B cell (primary cell): ENCODE measurements around the gene FBLN2. TPM values are rescaled to one million over a fixed set of nuclear protein-coding genes. Genes with fewer than 3 reads are reported as not detected.

Experiments
- ATAC-seq: fragments of 200-7000 bp; cut with Tn5 transposase; one replicate; pipeline ENCODE4 v1.10.0; 2021; ENCODE audit warnings: low read depth, mild to moderate bottlenecking, moderate number of reproducible peaks, moderate library complexity
- CTCF ChIA-PET: fragments of 350-600 bp; sonication (Branson Sonifier 250); formaldehyde crosslinking; loops from one replicate; lab custom pipeline; 2021; ENCODE audit warnings: antibody characterized with exemption, inconsistent platforms; lab: Charles Lee
- POLR2A ChIA-PET: fragments of 350-600 bp; sonication (Branson Sonifier 250); formaldehyde crosslinking; loops from one replicate; lab custom pipeline; 2021; ENCODE audit warnings: antibody characterized with exemption; lab: Charles Lee
- DNase-seq: peaks from one replicate; pipeline ENCODE4 v3.0.0; 2013
- H2AFZ ChIP-seq: 2 replicates; pipeline ENCODE4 v1.6.1; 2012; ENCODE audit warnings: mild to moderate bottlenecking, low read depth, low read length; ENCODE audit not compliant: insufficient read depth, poor library complexity, severe bottlenecking
- H3K27ac ChIP-seq, 2 donors: 1 replicate in 1 of 2; 2 replicates in 1 of 2; pipeline ENCODE4 v1.5.1; 2012 to 2013; ENCODE audit warnings: low read length in 2 of 2, mild to moderate bottlenecking in 2 of 2, moderate library complexity in 1 of 2
- H3K27me3 ChIP-seq, 4 experiments: fragments of 200-600 bp in 1 of 4; sonication (generic) in 1 of 4; replicated peaks in 1 of 4; 1 replicate in 2 of 4; 2 replicates in 2 of 4; pipeline versions ENCODE4 v1.6.1 to v1.7.0; 2013 to 2016; ENCODE audit warnings: low read length in 3 of 4, mild to moderate bottlenecking in 2 of 4, mixed read lengths in 1 of 4, moderate library complexity in 1 of 4; ENCODE audit not compliant: insufficient read depth in 4 of 4, control insufficient read depth in 3 of 4; ENCODE audit errors: control extremely low read depth in 1 of 4
- H3K36me3 ChIP-seq, 2 experiments: replicated peaks in 1 of 2; 1 replicate in 1 of 2; 2 replicates in 1 of 2; pipeline versions ENCODE4 v1.6.1 to v1.7.1; 2013; ENCODE audit warnings: low read length in 1 of 2; ENCODE audit not compliant: insufficient read depth in 2 of 2, control insufficient read depth in 1 of 2; ENCODE audit errors: control extremely low read depth in 1 of 2, extremely low read depth in 1 of 2
- H3K4me1 ChIP-seq, 2 donors: fragments of 200-600 bp in 1 of 2; sonication (generic) in 1 of 2; 1 replicate in 1 of 2; 2 replicates in 1 of 2; pipeline versions ENCODE4 v1.5.1 to v1.6.1; 2013 to 2017; ENCODE audit warnings: low read length in 2 of 2; ENCODE audit not compliant: control insufficient read depth in 2 of 2, insufficient read depth in 2 of 2
- H3K4me2 ChIP-seq: replicated peaks from 2 replicates; pipeline ENCODE3; 2012; ENCODE audit warnings: mild to moderate bottlenecking, low read depth, low read length; ENCODE audit not compliant: poor library complexity, severe bottlenecking
- H3K4me3 ChIP-seq, 5 experiments: fragments of 200-600 bp in 1 of 5; sonication (generic) in 1 of 5; 1 replicate in 3 of 5; 2 replicates in 2 of 5; pipeline versions ENCODE4 v1.5.1 to v1.7.0; 2011 to 2016; ENCODE audit warnings: low read length in 4 of 5, mild to moderate bottlenecking in 4 of 5, low read depth in 2 of 5, control low read depth in 1 of 5, moderate library complexity in 1 of 5; ENCODE audit not compliant: insufficient read depth in 1 of 5; ENCODE audit errors: control extremely low read depth in 1 of 5, extremely low read depth in 1 of 5
- H3K79me2 ChIP-seq: fragments of 200-600 bp; sonication (generic); one replicate; pipeline ENCODE4 v1.6.0; 2016; ENCODE audit warnings: low read length; ENCODE audit not compliant: control insufficient read depth, insufficient read depth
- H3K9ac ChIP-seq: fragments of 200-600 bp; sonication (generic); 2 replicates; pipeline ENCODE4 v1.6.1; 2017; ENCODE audit warnings: mild to moderate bottlenecking, low read length, moderate library complexity
- H3K9me3 ChIP-seq, 3 donors: one replicate each; pipeline versions ENCODE4 v1.6.1 to v1.7.1; 2013; ENCODE audit warnings: low read length in 2 of 3; ENCODE audit not compliant: control insufficient read depth in 2 of 3, insufficient read depth in 1 of 3; ENCODE audit errors: control extremely low read depth in 1 of 3
- H4K20me1 ChIP-seq: 2 replicates; pipeline ENCODE4 v1.6.0; 2012; ENCODE audit warnings: mild to moderate bottlenecking, low read length; ENCODE audit not compliant: insufficient read depth, control insufficient read depth, poor library complexity, severe bottlenecking
- H3K27ac Mint-ChIP-seq: one replicate; pipeline ENCODE4 v1.8.0; 2021; ENCODE audit warnings: mixed read lengths
- H3K27me3 Mint-ChIP-seq: one replicate; pipeline ENCODE4 v1.8.0; 2021; ENCODE audit warnings: mixed read lengths
- H3K4me1 Mint-ChIP-seq: one replicate; pipeline ENCODE4 v1.8.0; 2021; ENCODE audit warnings: mixed read lengths
- H3K4me3 Mint-ChIP-seq: one replicate; pipeline ENCODE4 v1.8.0; 2021; ENCODE audit warnings: mixed read lengths
- H3K9me3 Mint-ChIP-seq: one replicate; pipeline ENCODE4 v1.8.0; 2022; ENCODE audit warnings: mixed read lengths; ENCODE audit not compliant: insufficient read depth
- EZH2 ChIP-seq: IDR thresholded peaks from 2 replicates; pipeline ENCODE4 v1.6.1; 2012; ENCODE audit warnings: borderline replicate concordance, low read depth, mild to moderate bottlenecking, moderate library complexity, low read length; ENCODE audit not compliant: insufficient read depth, poor library complexity, severe bottlenecking
- WGBS: methylation state at CpG from one replicate; pipeline ENCODE4 v1.1.5; 2013; ENCODE audit warnings: missing lambda C conversion rate; ENCODE audit not compliant: insufficient coverage; 5-methylcytosine and 5-hydroxymethylcytosine counted together
- intact Hi-C: fragments of 100-400 bp; cut with micrococcal nuclease; formaldehyde crosslinking; loops from one replicate; pipeline ENCODE4 v1.10.0; 2022
- polyA plus RNA-seq: library from polyadenylated mRNA; depleted of rRNA; stranded (reverse); fragments of >200 nt; gene quantifications from 2 replicates; pipeline ENCODE4 v1.2.3, GENCODE V29; 2012
- total RNA-seq, 2 donors: library from RNA; stranded (reverse); fragments of 120-200 nt in 1 of 2; gene quantifications; 1 replicate in 1 of 2; 2 replicates in 1 of 2; pipeline versions ENCODE4 v1.2.3 to v1.2.4, GENCODE V29; 2013 to 2022
- TF ChIP-seq, protein P1 (sequence below): fragments of 200-600 bp; IDR thresholded peaks from one replicate; pipeline ENCODE4 v1.8.0; 2022; ENCODE audit warnings: antibody characterized with exemption, mild to moderate bottlenecking

FBLN2 gene
- total and polyA plus RNA-seq, 2 donors (not counting 1 experiment from before 2014, with no cell fraction given): 3.6 to 8.2 TPM

- POLR2A ChIA-PET: no interaction called here
- CTCF ChIA-PET: no interaction called here
- WGBS: 56% methylated on average over 17 of the region's 21 CpGs
- TF ChIP-seq EZH2: no peak
- TF ChIP-seq, protein P1, sequence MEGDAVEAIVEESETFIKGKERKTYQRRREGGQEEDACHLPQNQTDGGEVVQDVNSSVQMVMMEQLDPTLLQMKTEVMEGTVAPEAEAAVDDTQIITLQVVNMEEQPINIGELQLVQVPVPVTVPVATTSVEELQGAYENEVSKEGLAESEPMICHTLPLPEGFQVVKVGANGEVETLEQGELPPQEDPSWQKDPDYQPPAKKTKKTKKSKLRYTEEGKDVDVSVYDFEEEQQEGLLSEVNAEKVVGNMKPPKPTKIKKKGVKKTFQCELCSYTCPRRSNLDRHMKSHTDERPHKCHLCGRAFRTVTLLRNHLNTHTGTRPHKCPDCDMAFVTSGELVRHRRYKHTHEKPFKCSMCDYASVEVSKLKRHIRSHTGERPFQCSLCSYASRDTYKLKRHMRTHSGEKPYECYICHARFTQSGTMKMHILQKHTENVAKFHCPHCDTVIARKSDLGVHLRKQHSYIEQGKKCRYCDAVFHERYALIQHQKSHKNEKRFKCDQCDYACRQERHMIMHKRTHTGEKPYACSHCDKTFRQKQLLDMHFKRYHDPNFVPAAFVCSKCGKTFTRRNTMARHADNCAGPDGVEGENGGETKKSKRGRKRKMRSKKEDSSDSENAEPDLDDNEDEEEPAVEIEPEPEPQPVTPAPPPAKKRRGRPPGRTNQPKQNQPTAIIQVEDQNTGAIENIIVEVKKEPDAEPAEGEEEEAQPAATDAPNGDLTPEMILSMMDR: no peak
- ATAC-seq (no peak), DNase-seq (no peak)
- H2AFZ ChIP-seq: no peak overlapping the region
- no peak overlapping the region for H3K4me2 ChIP-seq
- H4K20me1 ChIP-seq: no peaks in the 10 kb centered on the region
- no peaks in the 10 kb centered on the region for H3K4me1 Mint-ChIP-seq
- no peaks in the 10 kb centered on the region for H3K27me3 Mint-ChIP-seq
- no peak overlapping the region for H3K27ac ChIP-seq
- no peak overlapping the region for H3K27ac Mint-ChIP-seq
- no peaks in the 10 kb centered on the region for H3K9me3 Mint-ChIP-seq
- H3K36me3 ChIP-seq: no peaks in the 10 kb centered on the region
- intact Hi-C loops: no loop called here
- no peak overlapping the region for H3K9ac ChIP-seq
- H3K9me3 ChIP-seq: no peaks in the 10 kb centered on the region
- no peak overlapping the region for H3K4me3 Mint-ChIP-seq
- H3K4me3 ChIP-seq: no peak overlapping the region
- no peaks in the 10 kb centered on the region for H3K27me3 ChIP-seq
- no peaks in the 10 kb centered on the region for H3K4me1 ChIP-seq
- H3K79me2 ChIP-seq: no peaks in the 10 kb centered on the region
Observed at GRCh38 chr3:13581485-13582365, 32.8 kb downstream of the FBLN2 start.
